ENCODE measurements around the gene OLR1. TPM values are rescaled to one million over a fixed set of nuclear protein-coding genes. Genes with fewer than 3 reads are reported as not detected.

The OLR1 gene
- total RNA-seq, 1 experiment from 2014 or later, result 0.12 TPM

DNA sequence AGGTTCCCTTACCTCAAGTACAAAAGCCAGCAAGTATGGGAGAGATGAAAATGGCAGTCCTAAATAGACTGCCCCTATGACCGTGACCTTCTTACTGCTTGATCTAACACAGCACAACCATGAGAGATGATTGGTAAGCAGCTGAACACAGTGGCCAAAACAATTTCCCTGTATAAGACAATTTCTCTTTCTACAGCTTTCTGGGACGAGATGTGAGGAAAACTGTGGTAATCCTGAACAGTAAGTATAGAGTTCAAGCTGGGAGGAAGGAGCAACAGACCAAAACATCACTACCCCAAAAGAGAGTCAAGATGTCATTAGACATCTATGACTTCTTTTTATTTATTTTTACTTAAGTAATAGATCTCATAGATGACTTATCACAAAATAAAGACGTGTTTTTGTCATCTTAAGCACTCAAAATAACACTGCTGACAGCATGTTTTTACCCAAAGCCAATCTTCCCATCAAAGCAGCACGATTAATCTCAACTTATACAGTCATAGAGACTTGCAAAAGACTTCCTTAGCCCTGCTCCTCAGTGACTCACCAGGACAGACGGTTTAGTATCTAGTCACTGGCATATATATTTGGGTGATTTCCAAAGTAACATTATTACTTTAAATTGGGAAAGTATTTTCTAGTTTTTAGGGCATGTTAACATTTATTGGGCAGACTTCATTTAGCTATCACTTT is 10.6 kb upstream of the OLR1 start:
- H3K27ac ChIP-seq (ENCODE audit: low read depth, low read length), result no peak overlapping the region
- H3K79me2 ChIP-seq (ENCODE audit: insufficient read depth, low read length), result no peaks in the 10 kb centered on the region
- CTCF ChIA-PET, result no interaction called here
- DNase-seq (ENCODE audit: low read depth, low spot score), result no peak
- RAD21 ChIA-PET (ENCODE audit: low non-redundant PET in 1 of 2, low total read pairs in 2 of 2, uncharacterized antibody in 2 of 2, unreplicated experiment in 2 of 2), result interaction anchor here in 1 of 2 experiments (0.7 kb wide), 1 partner anchor 1017 kb away, joined by 3 read pairs; no protein-coding TSS in a partner anchor
- no peaks in the 10 kb centered on the region for H3K9me2 ChIP-seq (ENCODE audit: insufficient read depth)
- TF ChIP-seq EZH2 (IDR thresholded peaks at IDR 0.05) (no peak), SP1 (IDR thresholded peaks at IDR 0.05; ENCODE audit: low read depth) (no peak), EGR1 (IDR thresholded peaks at IDR 0.05; ENCODE audit: low read depth) (no peak), POLR2AphosphoS5 (IDR thresholded peaks at IDR 0.05; ENCODE audit: low read depth, low read length) (no peak), JUND (IDR thresholded peaks at IDR 0.05) (no peak), YY1 (IDR thresholded peaks at IDR 0.05; ENCODE audit: extremely low read depth, insufficient replicate concordance, low read depth, low read length) (no peak)
- H4K20me1 ChIP-seq (ENCODE audit: insufficient read depth), result no peaks in the 10 kb centered on the region
- no peak overlapping the region for H3K4me2 ChIP-seq (ENCODE audit: low read length)
- H3K27me3 ChIP-seq (ENCODE audit: insufficient read depth, low read length), result no peaks in the 10 kb centered on the region
- H3K4me3 ChIP-seq (replicated peaks in 1 of 2; ENCODE audit: low read depth in 1 of 2, low read length in 2 of 2), result no peak overlapping the region
- no TSS peak for BruUV-seq (replicated peaks)
- no peak overlapping the region for H2AFZ ChIP-seq (ENCODE audit: low read depth, low read length, poor library complexity, severe bottlenecking)
- no peaks in the 10 kb centered on the region for H3K9me3 ChIP-seq (ENCODE audit: control insufficient read depth in 1 of 2, insufficient read depth in 1 of 2, low read depth in 1 of 2, low read length in 2 of 2)
- H3K9ac ChIP-seq (ENCODE audit: low read length), result no peak overlapping the region
- H3K4me1 ChIP-seq (ENCODE audit: control insufficient read depth in 1 of 2, insufficient read depth in 2 of 2, low read length in 2 of 2), result no peaks in the 10 kb centered on the region
- intact Hi-C loops (cut with micrococcal nuclease), result no loop called here
- no peaks in the 10 kb centered on the region for H3K36me3 ChIP-seq (ENCODE audit: control insufficient read depth in 1 of 2, insufficient read depth in 2 of 2, low read length in 2 of 2)
- POLR2A ChIA-PET, result no interaction called here
- no peak for ATAC-seq

DNA sequence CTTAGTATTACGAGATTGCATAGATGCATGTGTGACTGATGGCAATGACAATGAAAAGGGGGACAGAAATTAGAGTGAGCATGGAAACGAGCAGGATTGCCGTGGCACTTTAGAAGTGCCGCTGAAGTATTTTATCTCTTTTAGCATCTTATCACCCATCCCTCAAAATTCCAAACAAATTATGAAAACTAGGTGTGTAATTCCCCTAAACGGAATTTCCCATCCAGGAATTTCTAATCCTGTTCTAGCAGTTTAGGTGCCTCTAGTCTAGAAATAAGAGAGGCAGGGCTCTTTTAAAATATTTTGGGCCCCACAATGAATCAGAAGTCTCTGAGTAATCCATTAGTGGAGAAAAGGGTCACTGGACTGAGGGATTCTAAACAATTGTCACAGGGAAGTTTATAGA is 7.8 kb upstream of the OLR1 start:
- Histone ChIP-seq H3K4me3 (replicated peaks in 1 of 2; ENCODE audit: low read depth in 1 of 2, low read length in 2 of 2) (no peak overlapping the region), H3K36me3 (ENCODE audit: control insufficient read depth in 1 of 2, insufficient read depth in 2 of 2, low read length in 2 of 2) (no peaks in the 10 kb centered on the region), H3K4me2 (ENCODE audit: low read length) (no peak overlapping the region), H3K9me2 (ENCODE audit: insufficient read depth) (no peaks in the 10 kb centered on the region), H3K27me3 (ENCODE audit: insufficient read depth, low read length) (no peaks in the 10 kb centered on the region), H2AFZ (ENCODE audit: low read depth, low read length, poor library complexity, severe bottlenecking) (no peak overlapping the region), H3K27ac (ENCODE audit: low read depth, low read length) (no peak overlapping the region), H3K9ac (ENCODE audit: low read length) (no peak overlapping the region), H3K4me1 (ENCODE audit: control insufficient read depth in 1 of 2, insufficient read depth in 2 of 2, low read length in 2 of 2) (no peaks in the 10 kb centered on the region), H4K20me1 (ENCODE audit: insufficient read depth) (no peaks in the 10 kb centered on the region), H3K79me2 (ENCODE audit: insufficient read depth, low read length) (no peaks in the 10 kb centered on the region), H3K9me3 (ENCODE audit: control insufficient read depth in 1 of 2, insufficient read depth in 1 of 2, low read depth in 1 of 2, low read length in 2 of 2) (no peaks in the 10 kb centered on the region)
- no peak for ATAC-seq
- RAD21 ChIA-PET (ENCODE audit: low non-redundant PET in 1 of 2, low total read pairs in 2 of 2, uncharacterized antibody in 2 of 2, unreplicated experiment in 2 of 2), result no interaction called here
- CTCF ChIA-PET, result no interaction called here
- no peak for DNase-seq (ENCODE audit: low read depth, low spot score)
- POLR2A ChIA-PET, result no interaction called here
- intact Hi-C loops (cut with micrococcal nuclease), result no loop called here
- TF ChIP-seq SIN3A (IDR thresholded peaks at IDR 0.05; ENCODE audit: low read depth), result no peak
- no peak for TF ChIP-seq POLR2A (IDR thresholded peaks at IDR 0.05; ENCODE audit: borderline replicate concordance, extremely low read depth, insufficient read depth, insufficient read length)
- no peak for TF ChIP-seq CBX3 (IDR thresholded peaks at IDR 0.05; ENCODE audit: low read depth)
- TF ChIP-seq, protein P1, sequence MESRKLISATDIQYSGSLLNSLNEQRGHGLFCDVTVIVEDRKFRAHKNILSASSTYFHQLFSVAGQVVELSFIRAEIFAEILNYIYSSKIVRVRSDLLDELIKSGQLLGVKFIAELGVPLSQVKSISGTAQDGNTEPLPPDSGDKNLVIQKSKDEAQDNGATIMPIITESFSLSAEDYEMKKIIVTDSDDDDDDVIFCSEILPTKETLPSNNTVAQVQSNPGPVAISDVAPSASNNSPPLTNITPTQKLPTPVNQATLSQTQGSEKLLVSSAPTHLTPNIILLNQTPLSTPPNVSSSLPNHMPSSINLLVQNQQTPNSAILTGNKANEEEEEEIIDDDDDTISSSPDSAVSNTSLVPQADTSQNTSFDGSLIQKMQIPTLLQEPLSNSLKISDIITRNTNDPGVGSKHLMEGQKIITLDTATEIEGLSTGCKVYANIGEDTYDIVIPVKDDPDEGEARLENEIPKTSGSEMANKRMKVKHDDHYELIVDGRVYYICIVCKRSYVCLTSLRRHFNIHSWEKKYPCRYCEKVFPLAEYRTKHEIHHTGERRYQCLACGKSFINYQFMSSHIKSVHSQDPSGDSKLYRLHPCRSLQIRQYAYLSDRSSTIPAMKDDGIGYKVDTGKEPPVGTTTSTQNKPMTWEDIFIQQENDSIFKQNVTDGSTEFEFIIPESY (IDR thresholded peaks at IDR 0.05; ENCODE audit: extremely low read depth, insufficient replicate concordance, low read length), result no peak
- no TSS peak for BruUV-seq (replicated peaks)

Data from HCT116 (cell line).